Loucy (cell line): Measurements from ENCODE around the gene PCBP3.

ENCODE experiments used
- CTCF ChIP-seq: fragments of 200-600 bp; sonication (generic); conservative IDR thresholded peaks from 2 replicates; pipeline ENCODE4 v1.5.1; 2014; ENCODE audit warnings: mild to moderate bottlenecking, antibody characterized with exemption, low read length
- EZH2phosphoT487 ChIP-seq: fragments of 200-600 bp; IDR thresholded peaks from 2 replicates; pipeline ENCODE4 v1.6.1; 2018; ENCODE audit warnings: antibody characterized with exemption, mild to moderate bottlenecking, moderate library complexity, borderline replicate concordance

GRCh38 chr21:45962531-45963231, 319.2 kb downstream of the PCBP3 start:
- TF ChIP-seq CTCF (no peak), EZH2phosphoT487 (no peak)
